ENCODE data around the gene FXYD6.

GRCh38 chr11:117820071-117820470 is 56.4 kb downstream of the FXYD6 start:
- no peak for TF ChIP-seq CTCF (IDR thresholded peaks at IDR 0.05; ENCODE audit: insufficient read depth, low read length, poor library complexity, severe bottlenecking)
- TF ChIP-seq EZH2phosphoT487 (conservative IDR thresholded peaks at IDR 0.05; ENCODE audit: low read length) = no peak

All from SU-DHL-6 (cell line).